Prostate gland (tissue), 2 donors: ENCODE measurements around the gene ANKRD18A.
"Not testable (repeated sequence)": the region's sequence is repeated elsewhere in the genome, so short reads cannot be mapped to it uniquely, and the experiment has no call there.

Experiments
- POLR2A ChIP-seq: fragments of 450-650 bp; IDR thresholded peaks from one replicate; pipeline ENCODE4 v1.6.1; 2016; ENCODE audit warnings: antibody characterized with exemption, mild to moderate bottlenecking
- TF ChIP-seq, protein P1 (sequence below), 4 experiments: fragments of 200-600 bp in 2 of 4; fragments of 450-650 bp in 2 of 4; sonication (generic) in 2 of 4; IDR thresholded peaks; 1 replicate in 3 of 4; 2 replicates in 1 of 4; pipeline ENCODE4 v1.5.1; 2016 to 2019; ENCODE audit warnings: antibody characterized with exemption in 4 of 4, mild to moderate bottlenecking in 2 of 4, moderate library complexity in 2 of 4

- TF ChIP-seq, protein P1, sequence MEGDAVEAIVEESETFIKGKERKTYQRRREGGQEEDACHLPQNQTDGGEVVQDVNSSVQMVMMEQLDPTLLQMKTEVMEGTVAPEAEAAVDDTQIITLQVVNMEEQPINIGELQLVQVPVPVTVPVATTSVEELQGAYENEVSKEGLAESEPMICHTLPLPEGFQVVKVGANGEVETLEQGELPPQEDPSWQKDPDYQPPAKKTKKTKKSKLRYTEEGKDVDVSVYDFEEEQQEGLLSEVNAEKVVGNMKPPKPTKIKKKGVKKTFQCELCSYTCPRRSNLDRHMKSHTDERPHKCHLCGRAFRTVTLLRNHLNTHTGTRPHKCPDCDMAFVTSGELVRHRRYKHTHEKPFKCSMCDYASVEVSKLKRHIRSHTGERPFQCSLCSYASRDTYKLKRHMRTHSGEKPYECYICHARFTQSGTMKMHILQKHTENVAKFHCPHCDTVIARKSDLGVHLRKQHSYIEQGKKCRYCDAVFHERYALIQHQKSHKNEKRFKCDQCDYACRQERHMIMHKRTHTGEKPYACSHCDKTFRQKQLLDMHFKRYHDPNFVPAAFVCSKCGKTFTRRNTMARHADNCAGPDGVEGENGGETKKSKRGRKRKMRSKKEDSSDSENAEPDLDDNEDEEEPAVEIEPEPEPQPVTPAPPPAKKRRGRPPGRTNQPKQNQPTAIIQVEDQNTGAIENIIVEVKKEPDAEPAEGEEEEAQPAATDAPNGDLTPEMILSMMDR (IDR thresholded peaks at IDR 0.05) = not testable (repeated sequence)
- not testable (repeated sequence) for TF ChIP-seq POLR2A
These were observed 55.2 kb downstream of the ANKRD18A start for GRCh38 chr9:38565178-38565577.
